CD4-positive, alpha-beta memory T cell (primary cell): Measurements from ENCODE around the gene WWC1. TPM values are rescaled to one million over a fixed set of nuclear protein-coding genes. Genes with fewer than 3 reads are reported as not detected.
A peak's percentile ranks its signal among the peaks of the same experiment; 100 is the strongest.

Experiments used
- CTCF ChIA-PET: fragments of 350-600 bp; sonication (Branson Sonifier 250); formaldehyde crosslinking; loops from one replicate; lab custom pipeline; 2021; ENCODE audit warnings: inconsistent platforms; ENCODE audit not compliant: partially characterized antibody; lab: Charles Lee
- POLR2A ChIA-PET: fragments of 350-600 bp; sonication (Branson Sonifier 250); formaldehyde crosslinking; loops from one replicate; lab custom pipeline; 2021; ENCODE audit not compliant: partially characterized antibody; lab: Charles Lee
- DNase-seq, 5 donors: peaks; one replicate each; pipeline versions ENCODE4 v3.0.0 to v3.0.0-alpha.2; 2020 to 2022; ENCODE audit warnings: mixed read lengths in 1 of 5
- H3K27ac ChIP-seq: one replicate; pipeline ENCODE4 v1.7.0; 2013; ENCODE audit warnings: low read depth, low read length
- H3K27me3 ChIP-seq: 2 replicates; pipeline ENCODE4 v1.7.0; 2013; ENCODE audit warnings: mild to moderate bottlenecking, low read length, moderate library complexity; ENCODE audit not compliant: insufficient read depth
- H3K36me3 ChIP-seq: 2 replicates; pipeline ENCODE4 v1.7.0; 2013; ENCODE audit warnings: mild to moderate bottlenecking, low read length, moderate library complexity; ENCODE audit not compliant: insufficient read depth
- H3K4me1 ChIP-seq: 2 replicates; pipeline ENCODE4 v1.7.0; 2013; ENCODE audit warnings: mild to moderate bottlenecking, low read length, moderate library complexity; ENCODE audit not compliant: insufficient read depth
- H3K4me3 ChIP-seq, 2 donors: one replicate each; pipeline ENCODE4 v1.7.0; 2013; ENCODE audit warnings: low read length in 2 of 2, mild to moderate bottlenecking in 1 of 2
- H3K9me3 ChIP-seq, 2 donors: one replicate each; pipeline ENCODE4 v1.7.0; 2013; ENCODE audit warnings: low read length in 2 of 2, control low read depth in 1 of 2; ENCODE audit not compliant: control insufficient read depth in 1 of 2
- H3K27ac Mint-ChIP-seq, 7 donors: one replicate each; pipeline ENCODE4 v1.8.0; 2020 to 2021; ENCODE audit warnings: mixed read lengths in 7 of 7, mild to moderate bottlenecking in 6 of 7, inconsistent platforms in 3 of 7, moderate library complexity in 3 of 7
- H3K27me3 Mint-ChIP-seq, 2 donors: one replicate each; pipeline ENCODE4 v1.8.0; 2020 to 2021; ENCODE audit warnings: mixed read lengths in 2 of 2
- H3K36me3 Mint-ChIP-seq, 2 donors: one replicate each; pipeline ENCODE4 v1.8.0; 2020 to 2021; ENCODE audit warnings: mixed read lengths in 2 of 2, inconsistent platforms in 1 of 2, mild to moderate bottlenecking in 1 of 2
- H3K4me1 Mint-ChIP-seq, 4 donors: one replicate each; pipeline ENCODE4 v1.8.0; 2020 to 2021; ENCODE audit warnings: mixed read lengths in 4 of 4, mild to moderate bottlenecking in 1 of 4
- H3K4me3 Mint-ChIP-seq, 8 donors: one replicate each; pipeline ENCODE4 v1.8.0; 2020 to 2021; ENCODE audit warnings: mixed read lengths in 8 of 8, mild to moderate bottlenecking in 7 of 8, moderate library complexity in 6 of 8, inconsistent platforms in 3 of 8
- H3K9me3 Mint-ChIP-seq, 8 donors: one replicate each; pipeline ENCODE4 v1.8.0; 2020 to 2021; ENCODE audit warnings: mixed read lengths in 8 of 8, mild to moderate bottlenecking in 5 of 8, inconsistent platforms in 3 of 8, moderate library complexity in 1 of 8
- intact Hi-C: fragments of 100-400 bp; cut with micrococcal nuclease; formaldehyde crosslinking; loops from one replicate; pipeline ENCODE4 v1.15.1; 2023
- polyA plus RNA-seq, 2 donors: library from polyadenylated mRNA; unstranded; fragments of 300-500 nt; fragmentation: Illumina TruSeq; gene quantifications; one replicate each; pipeline ENCODE4 v1.2.3, GENCODE V29; 2021
- total RNA-seq, 2 experiments: library from RNA; stranded (reverse); gene quantifications; one replicate each; pipeline ENCODE4 v1.2.3, GENCODE V29; 2021

Gene WWC1
- total and polyA plus RNA-seq, 4 experiments from 2014 or later = 0.22 to 2.7 (median 1.5) TPM

DNA sequence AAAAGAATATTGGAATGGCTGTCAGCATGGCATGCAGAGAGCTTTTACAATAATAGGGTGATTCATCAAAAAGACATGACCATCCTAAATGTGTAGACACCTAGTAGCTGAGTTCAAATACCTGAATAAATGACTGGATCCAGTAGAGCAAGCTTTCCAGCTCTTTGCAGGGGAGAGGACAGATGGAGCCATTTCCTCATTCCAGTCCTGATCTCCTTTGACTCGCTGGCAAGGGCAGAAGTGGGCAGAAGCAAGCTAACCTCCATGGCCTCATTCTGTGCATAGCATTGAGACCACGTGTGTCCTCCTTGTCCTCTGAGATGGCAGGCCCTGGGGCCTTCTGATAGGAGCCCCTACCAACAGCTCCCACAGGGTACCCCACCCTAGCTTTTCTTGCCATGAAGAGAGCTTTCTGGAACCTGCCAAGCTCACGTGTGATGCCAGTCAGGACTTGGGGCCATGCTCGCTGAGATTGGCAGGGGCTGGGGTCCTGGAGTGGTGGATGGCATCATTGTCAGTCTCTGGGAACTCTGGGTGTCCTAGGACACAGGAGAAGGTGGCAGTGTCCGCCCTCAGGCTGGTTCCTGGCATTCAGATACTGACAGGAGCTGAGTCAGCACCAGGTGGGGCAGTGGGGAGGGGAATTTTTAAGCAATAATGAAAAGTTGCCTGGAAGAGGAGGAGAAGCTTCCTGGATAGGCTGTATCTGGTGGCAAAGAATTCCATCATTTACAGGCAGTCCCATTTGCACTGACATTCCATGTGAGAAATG lies 33.6 kb downstream of the WWC1 start:
- CTCF ChIA-PET = no interaction called here
- no peak for DNase-seq
- no peaks in the 10 kb centered on the region for H3K4me1 ChIP-seq
- no peak overlapping the region for H3K27ac Mint-ChIP-seq
- no peak overlapping the region for H3K4me3 ChIP-seq
- POLR2A ChIA-PET = no interaction called here
- peaks cover 0 to 10% (median 8%) of the 10 kb centered on the region in 4 donors for H3K4me1 Mint-ChIP-seq
- no peaks in the 10 kb centered on the region for H3K36me3 ChIP-seq
- no peak overlapping the region for H3K4me3 Mint-ChIP-seq
- H3K9me3 ChIP-seq = no peaks in the 10 kb centered on the region
- H3K27me3 Mint-ChIP-seq = peaks cover 8 to 18% of the 10 kb centered on the region in 2 donors
- no peak overlapping the region for H3K27ac ChIP-seq
- intact Hi-C loops = no loop called here
- no peaks in the 10 kb centered on the region for H3K27me3 ChIP-seq
- no peaks in the 10 kb centered on the region for H3K36me3 Mint-ChIP-seq
- H3K9me3 Mint-ChIP-seq = no peaks in the 10 kb centered on the region

DNA sequence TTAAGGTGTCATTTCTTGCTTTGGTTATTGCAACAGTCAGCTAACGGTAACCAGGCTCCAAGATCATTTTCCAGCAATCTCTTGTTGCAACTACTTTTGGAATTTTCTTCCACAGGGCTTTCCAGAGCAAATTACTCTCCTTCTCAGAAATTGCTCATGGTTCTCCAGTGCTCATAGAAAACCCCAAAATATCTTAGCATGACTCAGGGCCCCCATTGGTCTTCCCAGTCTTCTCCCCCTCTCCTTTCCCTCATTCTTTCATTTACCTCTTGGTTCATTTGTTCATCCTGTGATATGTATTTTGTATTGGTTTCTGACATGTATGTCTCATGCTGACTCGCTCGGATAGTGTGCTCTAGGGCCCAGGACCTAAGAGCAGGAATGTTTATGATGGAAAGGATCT lies 35.6 kb downstream of the WWC1 start:
- no peaks in the 10 kb centered on the region for H3K36me3 ChIP-seq
- no peaks in the 10 kb centered on the region for H3K4me1 ChIP-seq
- H3K4me3 ChIP-seq = no peak overlapping the region
- no peaks in the 10 kb centered on the region for H3K27me3 ChIP-seq
- H3K9me3 ChIP-seq = no peaks in the 10 kb centered on the region
- intact Hi-C loops = no loop called here
- no peak overlapping the region for H3K27ac ChIP-seq
- no peak overlapping the region for H3K4me3 Mint-ChIP-seq
- ChIA-PET CTCF (no interaction called here), POLR2A (no interaction called here)
- no peak for DNase-seq
- H3K9me3 Mint-ChIP-seq = no peaks in the 10 kb centered on the region
- H3K27ac Mint-ChIP-seq = no peak overlapping the region
- H3K36me3 Mint-ChIP-seq = no peaks in the 10 kb centered on the region
- H3K27me3 Mint-ChIP-seq = peaks cover 8 to 16% of the 10 kb centered on the region in 2 donors
- H3K4me1 Mint-ChIP-seq = peaks cover 0 to 10% (median 8%) of the 10 kb centered on the region in 4 donors

DNA sequence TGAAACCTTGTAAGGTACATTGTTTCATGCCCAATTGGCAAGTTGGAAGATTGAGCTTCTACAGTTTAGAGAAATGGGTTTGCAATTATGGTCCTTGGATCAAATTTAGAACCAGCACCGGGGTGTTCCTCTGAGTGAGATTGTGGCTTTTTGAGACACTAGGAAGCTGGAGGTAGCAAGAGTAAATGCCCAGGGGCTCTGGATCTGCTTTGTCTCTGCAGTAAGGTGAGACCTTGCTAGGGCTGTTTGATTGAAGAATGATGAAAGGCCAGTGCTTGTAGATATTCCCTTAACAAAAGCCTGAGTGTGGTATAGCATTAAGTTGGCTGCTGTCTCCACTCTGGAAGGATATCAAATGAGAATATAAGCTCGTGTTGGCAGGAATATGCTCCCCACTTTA lies 36.0 kb downstream of the WWC1 start:
- CTCF ChIA-PET = no interaction called here
- H3K4me1 Mint-ChIP-seq = peaks cover 0 to 10% (median 8%) of the 10 kb centered on the region in 4 donors
- H3K9me3 Mint-ChIP-seq = no peaks in the 10 kb centered on the region
- Histone ChIP-seq H3K27ac (no peak overlapping the region), H3K27me3 (no peaks in the 10 kb centered on the region), H3K4me3 (no peak overlapping the region), H3K36me3 (no peaks in the 10 kb centered on the region), H3K9me3 (no peaks in the 10 kb centered on the region), H3K4me1 (no peaks in the 10 kb centered on the region)
- H3K4me3 Mint-ChIP-seq = no peak overlapping the region
- H3K36me3 Mint-ChIP-seq = no peaks in the 10 kb centered on the region
- peaks cover 8 to 18% of the 10 kb centered on the region in 2 donors for H3K27me3 Mint-ChIP-seq
- intact Hi-C loops = no loop called here
- no peak overlapping the region for H3K27ac Mint-ChIP-seq
- DNase-seq = no peak
- POLR2A ChIA-PET = interaction anchor here (0.6 kb wide), 1 partner anchor 96 kb away, joined by 3 read pairs; no protein-coding TSS in a partner anchor

DNA sequence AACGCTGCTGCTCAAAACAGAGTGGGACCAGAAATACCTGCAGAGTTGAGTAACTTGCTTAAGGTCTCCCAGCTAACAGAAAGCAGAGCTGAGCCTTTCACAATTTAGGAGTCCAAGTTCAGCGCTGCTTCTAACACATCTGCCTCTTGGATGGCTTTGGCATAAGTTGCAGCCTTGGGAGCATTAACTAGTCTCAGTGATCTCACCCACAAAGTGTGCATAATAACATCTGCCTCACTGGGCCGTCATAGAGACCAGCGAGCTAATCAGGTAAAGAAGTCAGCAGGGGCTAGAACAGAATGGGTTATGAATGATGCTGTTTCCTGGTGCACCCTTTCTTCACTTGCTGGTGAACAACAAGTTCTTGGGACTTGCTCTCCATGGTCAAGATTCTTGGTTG lies 36.5 kb downstream of the WWC1 start:
- no peak overlapping the region for H3K4me3 ChIP-seq
- CTCF ChIA-PET = no interaction called here
- POLR2A ChIA-PET = interaction anchor here (0.6 kb wide), 1 partner anchor 96 kb away, joined by 3 read pairs; no protein-coding TSS in a partner anchor
- Mint-ChIP-seq H3K27me3 (peaks cover 8 to 14% of the 10 kb centered on the region in 2 donors), H3K4me1 (peaks cover 0 to 10% (median 8%) of the 10 kb centered on the region in 4 donors), H3K4me3 (no peak overlapping the region), H3K9me3 (no peaks in the 10 kb centered on the region), H3K36me3 (no peaks in the 10 kb centered on the region), H3K27ac (no peak overlapping the region)
- no peaks in the 10 kb centered on the region for H3K4me1 ChIP-seq
- no peak for DNase-seq
- no peaks in the 10 kb centered on the region for H3K27me3 ChIP-seq
- H3K9me3 ChIP-seq = no peaks in the 10 kb centered on the region
- no peaks in the 10 kb centered on the region for H3K36me3 ChIP-seq
- no peak overlapping the region for H3K27ac ChIP-seq
- intact Hi-C loops = no loop called here

DNA sequence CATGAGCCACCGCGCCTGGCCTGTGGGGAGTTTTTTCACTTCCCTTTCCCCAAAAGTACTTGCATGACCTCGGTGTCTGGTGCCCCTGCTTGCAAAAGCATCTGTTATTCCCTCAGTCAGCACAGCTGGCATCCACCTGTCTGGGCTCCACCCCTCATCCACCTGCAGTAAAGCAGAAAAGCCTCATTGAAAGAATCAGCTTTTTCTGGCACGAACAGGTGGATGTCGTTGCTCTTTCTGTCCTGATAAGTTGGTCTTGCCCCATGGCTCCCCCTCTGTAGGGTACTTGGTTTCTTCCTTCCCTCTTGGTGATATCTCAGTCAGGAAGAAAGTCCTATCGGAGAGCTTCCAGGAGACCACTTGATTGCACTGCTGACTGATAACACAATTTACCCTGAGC lies 37.4 kb downstream of the WWC1 start:
- CTCF ChIA-PET = no interaction called here

DNA sequence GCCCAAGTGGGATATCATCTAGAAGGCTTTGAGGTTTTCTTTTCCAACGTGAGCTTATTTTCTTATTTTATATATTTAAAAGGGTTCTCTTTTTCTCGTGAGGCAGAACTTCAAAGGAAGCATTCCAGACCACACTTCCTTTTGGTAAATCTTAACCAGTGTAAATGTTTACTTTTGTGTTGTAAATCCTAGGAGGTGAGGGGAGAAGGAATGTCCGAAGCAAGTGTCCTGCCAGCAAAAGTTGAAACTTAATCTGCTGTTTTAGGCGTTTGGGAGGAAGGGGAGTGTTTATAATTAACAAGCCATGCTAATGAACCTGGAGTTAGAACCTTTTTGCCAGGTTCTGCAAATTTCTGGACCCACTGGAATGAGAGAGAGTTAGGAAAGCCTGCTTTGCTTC lies 37.9 kb downstream of the WWC1 start:
- intact Hi-C loops = no loop called here
- H3K4me3 Mint-ChIP-seq = peak overlapping the region in 1 of 8 donors; percentile 46
- H3K9me3 Mint-ChIP-seq = no peaks in the 10 kb centered on the region
- Histone ChIP-seq H3K4me3 (no peak overlapping the region), H3K27ac (no peak overlapping the region), H3K27me3 (no peaks in the 10 kb centered on the region), H3K4me1 (no peaks in the 10 kb centered on the region), H3K9me3 (no peaks in the 10 kb centered on the region), H3K36me3 (no peaks in the 10 kb centered on the region)
- POLR2A ChIA-PET = no interaction called here
- no peak overlapping the region for H3K27ac Mint-ChIP-seq
- no peak for DNase-seq
- no peaks in the 10 kb centered on the region for H3K36me3 Mint-ChIP-seq
- CTCF ChIA-PET = no interaction called here
- H3K4me1 Mint-ChIP-seq = peaks cover 0 to 10% (median 8%) of the 10 kb centered on the region in 4 donors
- H3K27me3 Mint-ChIP-seq = peaks cover 8 to 12% of the 10 kb centered on the region in 2 donors

More for the DNA sequence above, 37.4 kb downstream of the WWC1 start:
- POLR2A ChIA-PET = no interaction called here
- Mint-ChIP-seq H3K27me3 (peaks cover 8 to 12% of the 10 kb centered on the region in 2 donors), H3K36me3 (no peaks in the 10 kb centered on the region), H3K4me1 (peaks cover 0 to 10% (median 8%) of the 10 kb centered on the region in 4 donors), H3K27ac (no peak overlapping the region), H3K4me3 (peak overlapping the region in 1 of 8 donors; percentile 13), H3K9me3 (no peaks in the 10 kb centered on the region)
- Histone ChIP-seq H3K36me3 (no peaks in the 10 kb centered on the region), H3K4me3 (no peak overlapping the region), H3K27ac (no peak overlapping the region), H3K4me1 (no peaks in the 10 kb centered on the region), H3K27me3 (no peaks in the 10 kb centered on the region), H3K9me3 (no peaks in the 10 kb centered on the region)
- DNase-seq = no peak
- intact Hi-C loops = no loop called here

DNA sequence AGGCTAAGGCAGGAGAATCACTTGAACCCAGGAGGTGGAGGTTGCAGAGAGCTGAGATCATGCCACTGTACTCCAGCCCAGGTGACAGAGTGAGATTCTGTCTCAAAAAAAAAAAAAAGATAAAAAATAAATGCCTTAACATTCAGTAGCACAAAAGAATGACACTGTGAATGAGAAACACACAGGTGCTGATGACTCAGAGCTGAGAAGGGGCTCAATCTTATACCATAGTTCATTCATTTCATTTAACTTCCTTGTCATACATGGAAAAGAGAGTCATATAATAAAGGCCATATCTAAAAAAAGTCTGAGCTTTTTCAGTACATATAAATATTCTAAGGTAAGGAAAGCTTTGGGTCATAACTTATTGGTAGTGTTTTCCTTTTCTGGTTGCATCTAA lies 40.6 kb downstream of the WWC1 start:
- Mint-ChIP-seq H3K27me3 (peaks cover 6 to 9% of the 10 kb centered on the region in 2 donors), H3K9me3 (no peaks in the 10 kb centered on the region), H3K4me3 (no peak overlapping the region), H3K27ac (no peak overlapping the region), H3K36me3 (no peaks in the 10 kb centered on the region), H3K4me1 (peaks cover 0 to 10% (median 8%) of the 10 kb centered on the region in 4 donors)
- H3K27ac ChIP-seq = no peak overlapping the region
- H3K9me3 ChIP-seq = no peaks in the 10 kb centered on the region
- H3K4me3 ChIP-seq = no peak overlapping the region
- H3K4me1 ChIP-seq = no peaks in the 10 kb centered on the region
- H3K36me3 ChIP-seq = no peaks in the 10 kb centered on the region
- CTCF ChIA-PET = no interaction called here
- POLR2A ChIA-PET = no interaction called here
- intact Hi-C loops = no loop called here
- H3K27me3 ChIP-seq = no peaks in the 10 kb centered on the region
- no peak for DNase-seq
